ENCODE results near the gene AQP7. TPM values are rescaled to one million over a fixed set of nuclear protein-coding genes. Genes with fewer than 3 reads are reported as not detected.

AQP7 gene
- polyA plus RNA-seq, 1 of the 3 experiments (the other 2 are of a cell fraction): 0.05 TPM

DNA sequence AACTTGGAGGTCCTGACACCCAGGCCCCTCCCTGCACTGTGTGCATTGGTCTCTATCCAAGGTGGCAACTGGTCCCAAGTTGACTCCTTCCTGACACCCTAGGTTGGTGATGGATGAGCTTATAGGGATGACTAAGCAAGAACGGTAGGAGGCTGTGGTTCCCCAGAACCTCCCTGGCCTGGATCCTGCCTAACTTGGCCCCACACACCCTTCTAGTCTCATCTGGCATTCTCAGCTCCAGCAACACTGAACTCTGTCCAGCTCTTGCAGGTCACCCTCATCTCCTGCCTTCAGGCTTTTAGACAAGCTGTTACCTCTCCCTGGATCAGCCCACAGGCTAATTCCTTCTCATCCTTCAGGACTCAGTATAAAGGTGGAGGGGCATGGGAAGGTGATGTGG, 28.6 kb upstream of the AQP7 start (continued):
- TF ChIP-seq REST (IDR thresholded peaks at IDR 0.05; ENCODE audit: low read depth, low read length) (no peak), FOXM1 (IDR thresholded peaks at IDR 0.05; ENCODE audit: low read depth) (no peak), TEAD4 (IDR thresholded peaks at IDR 0.05; ENCODE audit: borderline replicate concordance, insufficient read depth) (no peak), RCOR1 (IDR thresholded peaks at IDR 0.05; ENCODE audit: low read length) (no peak)
- TF ChIP-seq, protein P1, sequence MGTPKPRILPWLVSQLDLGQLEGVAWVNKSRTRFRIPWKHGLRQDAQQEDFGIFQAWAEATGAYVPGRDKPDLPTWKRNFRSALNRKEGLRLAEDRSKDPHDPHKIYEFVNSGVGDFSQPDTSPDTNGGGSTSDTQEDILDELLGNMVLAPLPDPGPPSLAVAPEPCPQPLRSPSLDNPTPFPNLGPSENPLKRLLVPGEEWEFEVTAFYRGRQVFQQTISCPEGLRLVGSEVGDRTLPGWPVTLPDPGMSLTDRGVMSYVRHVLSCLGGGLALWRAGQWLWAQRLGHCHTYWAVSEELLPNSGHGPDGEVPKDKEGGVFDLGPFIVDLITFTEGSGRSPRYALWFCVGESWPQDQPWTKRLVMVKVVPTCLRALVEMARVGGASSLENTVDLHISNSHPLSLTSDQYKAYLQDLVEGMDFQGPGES (IDR thresholded peaks at IDR 0.05; ENCODE audit: low read depth, low read length): no peak

GRCh38 chr9:33429256-33429985, 27.1 kb upstream of the AQP7 start:
- no peaks in the 10 kb centered on the region for H3K79me2 ChIP-seq (ENCODE audit: insufficient read depth)
- ChIA-PET POLR2A (no interaction called here), CTCF (interaction anchor here (1.5 kb wide), 1 partner anchor 37 kb away, joined by 3 read pairs; no protein-coding TSS in a partner anchor)
- no peak overlapping the region for H3K9ac ChIP-seq
- WGBS (ENCODE audit: low lambda C conversion rate): 86% methylated on average over 3 of the region's 3 CpGs
- no peak overlapping the region for H3K4me2 ChIP-seq
- H3K36me3 ChIP-seq (replicated peaks in 1 of 2; ENCODE audit: control insufficient read depth in 1 of 2, insufficient read depth in 2 of 2, low read length in 1 of 2): no peaks in the 10 kb centered on the region
- H4K20me1 ChIP-seq (ENCODE audit: insufficient read depth): no peaks in the 10 kb centered on the region
- TF ChIP-seq FOXM1 (IDR thresholded peaks at IDR 0.05; ENCODE audit: low read depth): no peak
- TF ChIP-seq RAD21 (IDR thresholded peaks at IDR 0.05; ENCODE audit: low read length): no peak
- no peak for TF ChIP-seq TCF12 (IDR thresholded peaks at IDR 0.05)
- no peak for TF ChIP-seq NRF1 (IDR thresholded peaks at IDR 0.05; ENCODE audit: low read depth, low read length)
- no peak for TF ChIP-seq RXRA (IDR thresholded peaks at IDR 0.05; ENCODE audit: borderline replicate concordance, low read depth)
- TF ChIP-seq TEAD4 (IDR thresholded peaks at IDR 0.05; ENCODE audit: borderline replicate concordance, insufficient read depth): no peak
- no peak for TF ChIP-seq RFX5 (IDR thresholded peaks at IDR 0.05; ENCODE audit: low read length)
- TF ChIP-seq SMC3 (IDR thresholded peaks at IDR 0.05; ENCODE audit: low read depth, low read length): no peak
- no peak for TF ChIP-seq NFIC (IDR thresholded peaks at IDR 0.05; ENCODE audit: borderline replicate concordance)
- no peak for TF ChIP-seq GABPA (IDR thresholded peaks at IDR 0.05; ENCODE audit: low read depth)
- TF ChIP-seq EP300 (IDR thresholded peaks at IDR 0.05; ENCODE audit: borderline replicate concordance in 1 of 2, low read depth in 1 of 2, low read length in 1 of 2): no peak
- TF ChIP-seq, protein P2, sequence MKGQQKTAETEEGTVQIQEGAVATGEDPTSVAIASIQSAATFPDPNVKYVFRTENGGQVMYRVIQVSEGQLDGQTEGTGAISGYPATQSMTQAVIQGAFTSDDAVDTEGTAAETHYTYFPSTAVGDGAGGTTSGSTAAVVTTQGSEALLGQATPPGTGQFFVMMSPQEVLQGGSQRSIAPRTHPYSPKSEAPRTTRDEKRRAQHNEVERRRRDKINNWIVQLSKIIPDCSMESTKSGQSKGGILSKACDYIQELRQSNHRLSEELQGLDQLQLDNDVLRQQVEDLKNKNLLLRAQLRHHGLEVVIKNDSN (IDR thresholded peaks at IDR 0.05; ENCODE audit: borderline replicate concordance, low read depth): no peak
- TF ChIP-seq, protein P3, sequence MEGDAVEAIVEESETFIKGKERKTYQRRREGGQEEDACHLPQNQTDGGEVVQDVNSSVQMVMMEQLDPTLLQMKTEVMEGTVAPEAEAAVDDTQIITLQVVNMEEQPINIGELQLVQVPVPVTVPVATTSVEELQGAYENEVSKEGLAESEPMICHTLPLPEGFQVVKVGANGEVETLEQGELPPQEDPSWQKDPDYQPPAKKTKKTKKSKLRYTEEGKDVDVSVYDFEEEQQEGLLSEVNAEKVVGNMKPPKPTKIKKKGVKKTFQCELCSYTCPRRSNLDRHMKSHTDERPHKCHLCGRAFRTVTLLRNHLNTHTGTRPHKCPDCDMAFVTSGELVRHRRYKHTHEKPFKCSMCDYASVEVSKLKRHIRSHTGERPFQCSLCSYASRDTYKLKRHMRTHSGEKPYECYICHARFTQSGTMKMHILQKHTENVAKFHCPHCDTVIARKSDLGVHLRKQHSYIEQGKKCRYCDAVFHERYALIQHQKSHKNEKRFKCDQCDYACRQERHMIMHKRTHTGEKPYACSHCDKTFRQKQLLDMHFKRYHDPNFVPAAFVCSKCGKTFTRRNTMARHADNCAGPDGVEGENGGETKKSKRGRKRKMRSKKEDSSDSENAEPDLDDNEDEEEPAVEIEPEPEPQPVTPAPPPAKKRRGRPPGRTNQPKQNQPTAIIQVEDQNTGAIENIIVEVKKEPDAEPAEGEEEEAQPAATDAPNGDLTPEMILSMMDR (IDR thresholded peaks at IDR 0.05): no peak
- no peak for DNase-seq
- H3K9me2 ChIP-seq: no peaks in the 10 kb centered on the region
- H3K9me3 ChIP-seq: no peaks in the 10 kb centered on the region
- H2AFZ ChIP-seq (ENCODE audit: low read depth): no peak overlapping the region
- H3K27me3 ChIP-seq (ENCODE audit: insufficient read depth): no peaks in the 10 kb centered on the region
- no peak overlapping the region for H3K27ac ChIP-seq (ENCODE audit: low read depth in 2 of 2, low read length in 1 of 2)
- no peaks in the 10 kb centered on the region for H3K4me1 ChIP-seq (ENCODE audit: control insufficient read depth in 1 of 2, insufficient read depth in 2 of 2, low read depth in 1 of 2, low read length in 1 of 2)
- no peak overlapping the region for H3K4me3 ChIP-seq (ENCODE audit: low read depth in 2 of 2, low read length in 1 of 2)
- no peaks in the 10 kb centered on the region for H3F3A ChIP-seq (replicated peaks; ENCODE audit: insufficient read depth)

Measured in SK-N-SH (cell line).